GM18868 (cell line): ENCODE results near the gene ISG20L2.

ENCODE experiments used
- ATAC-seq: cut with Tn5 transposase; IDR thresholded peaks from one replicate; pipeline ENCODE4 v1.9.1; 2021; ENCODE audit warnings: mild to moderate bottlenecking, moderate library complexity; ENCODE audit not compliant: unreplicated experiment

The ISG20L2 gene

DNA sequence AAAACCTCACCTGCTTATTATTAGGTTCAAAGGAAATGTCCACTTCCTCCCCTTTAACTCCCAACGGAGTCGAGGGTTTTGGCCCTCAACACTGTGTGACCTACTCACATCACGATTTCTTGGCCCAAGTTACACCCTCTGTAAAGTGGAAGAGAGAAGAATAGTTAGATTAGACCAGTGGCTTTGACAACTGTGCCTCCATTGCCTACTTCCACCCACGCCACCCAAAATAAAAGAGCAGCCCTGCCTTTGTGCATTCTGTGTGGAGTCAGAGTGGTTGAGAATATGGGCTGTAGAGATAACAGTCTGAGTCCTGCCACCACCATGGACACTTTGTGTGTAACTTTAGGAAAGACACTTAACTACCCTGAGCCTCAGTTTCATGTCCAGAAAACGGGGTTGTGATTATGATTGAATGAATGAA lies 27.0 kb upstream of the ISG20L2 start:
- ATAC-seq = no peak

DNA sequence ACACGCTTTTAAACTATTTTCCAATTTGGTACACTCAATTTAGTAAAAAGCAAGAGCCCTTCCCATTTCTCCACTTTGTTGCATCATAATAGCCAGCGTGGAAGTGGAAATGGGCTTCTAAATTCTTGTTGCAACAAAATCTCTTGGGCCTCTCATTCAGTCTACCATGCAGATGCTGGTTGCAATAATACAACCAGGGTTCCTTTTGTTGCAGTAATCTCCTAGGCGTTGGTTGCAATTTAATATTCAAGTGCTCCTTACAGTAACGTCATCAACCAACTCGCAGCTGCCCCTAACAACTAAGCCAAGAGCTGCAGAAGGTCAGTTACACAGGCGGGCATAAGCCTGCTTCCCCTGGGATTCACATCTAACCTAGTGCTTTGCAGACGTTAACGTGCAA lies 25.7 kb upstream of the ISG20L2 start:
- no peak for ATAC-seq

DNA sequence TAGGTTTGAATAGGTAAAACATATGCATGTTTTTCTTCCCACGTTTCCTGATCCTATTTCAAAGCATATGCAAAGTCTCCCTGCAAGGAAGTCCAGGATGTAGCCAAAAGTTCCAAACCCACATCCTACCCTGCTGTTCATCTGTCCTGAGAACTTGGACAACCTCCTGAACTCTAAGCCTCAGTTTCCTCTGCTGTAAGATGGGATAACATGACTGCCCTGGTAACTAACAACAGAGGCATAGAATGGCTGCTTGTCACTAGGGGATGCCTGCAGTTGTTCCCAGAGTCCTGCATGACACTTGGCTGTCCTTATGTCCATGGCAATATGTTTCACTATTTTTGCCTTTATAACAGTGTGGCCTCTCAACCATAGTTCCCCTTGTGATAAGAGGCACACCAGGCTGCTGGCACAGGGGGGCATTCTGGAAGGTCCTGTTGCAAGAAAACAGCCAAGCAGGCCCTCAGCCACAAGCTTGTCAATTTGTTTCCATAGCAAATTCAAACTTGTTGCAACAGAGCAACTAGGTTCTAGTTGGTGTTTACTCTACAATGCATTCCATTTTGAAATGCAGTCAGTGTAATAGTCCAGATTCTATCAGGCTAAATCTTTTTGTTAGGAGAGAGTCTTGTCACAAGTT lies 24.4 kb upstream of the ISG20L2 start:
- ATAC-seq = no peak

DNA sequence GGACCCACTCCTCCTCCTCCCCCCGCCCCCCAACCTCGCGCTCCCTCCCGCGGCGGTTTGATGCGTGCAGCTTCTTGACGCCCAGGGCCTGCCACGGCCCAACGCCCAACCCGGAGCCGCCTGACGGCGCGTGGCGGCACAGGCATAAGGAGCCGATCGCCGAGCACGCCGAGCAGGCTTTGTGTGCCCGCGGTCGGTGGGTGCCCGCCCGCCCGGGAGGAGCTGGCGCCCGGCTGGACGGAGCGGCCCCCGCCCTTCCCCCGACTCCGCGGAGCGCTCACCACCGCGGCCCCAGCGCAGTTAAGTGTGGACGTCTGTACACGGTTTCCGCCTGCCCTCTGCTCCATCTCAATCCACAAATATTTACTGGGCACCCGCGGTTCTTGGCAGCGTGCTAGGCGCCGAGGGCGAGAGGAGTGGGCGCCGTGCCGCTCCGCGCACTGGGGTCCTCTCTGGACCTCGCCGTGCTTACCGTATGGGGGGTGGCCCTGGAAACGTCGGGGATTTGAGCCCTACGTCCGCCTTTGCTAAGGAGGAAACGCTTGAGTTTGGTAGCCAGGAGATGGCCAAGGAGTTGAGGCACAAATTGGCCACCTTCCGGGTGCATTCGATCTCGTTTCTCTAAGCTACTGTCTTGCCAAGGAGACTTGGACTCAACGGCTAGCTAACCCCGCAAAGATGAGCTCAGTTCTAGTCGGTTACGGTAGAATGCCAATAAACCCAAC lies 23.4 kb upstream of the ISG20L2 start:
- ATAC-seq = peak; percentile 72

DNA sequence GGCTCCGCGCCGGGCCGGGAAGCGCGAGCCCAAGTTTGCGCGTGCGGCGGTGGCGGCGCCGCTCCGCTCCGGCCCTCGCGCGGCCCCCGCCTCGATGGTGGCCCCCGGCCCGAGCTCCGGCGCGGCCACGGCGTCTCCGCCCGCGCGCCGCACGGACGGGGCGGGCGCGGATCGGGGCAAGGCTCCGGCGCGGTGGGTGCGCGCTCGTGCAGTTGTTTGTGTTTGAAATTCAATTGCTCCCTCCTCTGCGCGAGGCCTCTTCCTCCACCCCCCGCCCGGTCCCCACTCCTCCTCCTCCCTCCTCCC lies 22.8 kb upstream of the ISG20L2 start, which contains the start of gene HDGF:
HDGF (minus strand) TSS at position 225 of the 306 bp plus-strand sequence. CDS start 246 bp downstream, outside the sequence.
- ATAC-seq = no peak

DNA sequence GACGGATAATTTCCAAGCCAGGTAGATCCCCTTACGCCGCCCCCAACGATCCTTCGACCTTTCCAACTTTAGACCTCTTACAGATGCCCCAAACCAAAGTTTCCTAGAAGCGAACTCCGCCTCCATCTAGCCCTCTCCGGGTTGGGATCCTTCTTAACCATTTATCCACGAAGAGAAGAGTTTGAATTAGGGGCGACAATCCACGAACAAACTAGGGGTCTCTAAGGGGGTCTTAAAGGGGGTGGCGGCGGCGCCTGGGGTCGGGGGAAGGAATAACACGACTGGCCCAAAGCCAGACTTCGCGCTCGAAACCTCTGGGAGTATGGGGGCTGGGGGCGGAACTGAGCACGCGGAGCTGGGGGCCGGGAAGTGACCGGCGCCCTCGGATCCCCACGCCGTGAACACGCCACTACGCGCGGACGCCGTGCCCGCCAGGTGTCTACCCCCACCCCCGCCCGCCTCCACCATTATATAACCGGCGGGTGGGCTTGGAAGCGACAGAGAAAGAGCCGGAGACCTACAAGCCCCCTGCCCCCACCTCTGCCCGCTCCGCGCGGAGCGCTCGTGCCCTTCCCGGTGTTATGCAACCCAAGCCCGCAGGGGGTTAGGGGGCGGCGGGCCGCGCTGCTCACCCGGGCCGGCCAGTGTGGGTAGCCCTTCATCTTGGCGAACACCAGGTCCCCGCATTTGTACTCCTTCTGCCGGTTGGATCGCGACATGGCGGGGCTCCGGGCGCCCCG lies 22.3 kb upstream of the ISG20L2 start:
- ATAC-seq = peak; percentile 9

DNA sequence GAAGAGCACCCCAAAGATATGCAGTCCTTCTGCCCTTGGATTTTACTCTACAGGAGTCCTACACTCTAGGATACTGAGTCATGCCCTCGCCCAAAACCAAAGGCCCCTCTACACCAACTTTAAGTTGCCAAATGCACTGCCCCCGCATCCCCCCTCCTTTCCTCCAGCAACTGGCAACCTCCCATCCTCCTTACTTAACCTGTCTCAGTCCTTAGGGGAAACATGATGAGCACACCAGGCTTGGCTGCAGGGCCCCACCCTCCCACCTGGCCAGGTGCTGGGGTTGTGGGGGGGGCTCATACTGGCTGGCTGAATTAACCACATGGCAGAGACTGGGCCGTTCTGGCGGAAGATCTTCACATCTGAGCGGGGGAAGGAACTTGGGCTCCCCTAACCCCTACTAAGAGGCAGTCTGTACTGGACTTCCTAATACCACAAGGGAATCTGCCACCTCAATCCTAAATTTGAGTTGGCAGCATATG lies 21.7 kb upstream of the ISG20L2 start:
- no peak for ATAC-seq

DNA sequence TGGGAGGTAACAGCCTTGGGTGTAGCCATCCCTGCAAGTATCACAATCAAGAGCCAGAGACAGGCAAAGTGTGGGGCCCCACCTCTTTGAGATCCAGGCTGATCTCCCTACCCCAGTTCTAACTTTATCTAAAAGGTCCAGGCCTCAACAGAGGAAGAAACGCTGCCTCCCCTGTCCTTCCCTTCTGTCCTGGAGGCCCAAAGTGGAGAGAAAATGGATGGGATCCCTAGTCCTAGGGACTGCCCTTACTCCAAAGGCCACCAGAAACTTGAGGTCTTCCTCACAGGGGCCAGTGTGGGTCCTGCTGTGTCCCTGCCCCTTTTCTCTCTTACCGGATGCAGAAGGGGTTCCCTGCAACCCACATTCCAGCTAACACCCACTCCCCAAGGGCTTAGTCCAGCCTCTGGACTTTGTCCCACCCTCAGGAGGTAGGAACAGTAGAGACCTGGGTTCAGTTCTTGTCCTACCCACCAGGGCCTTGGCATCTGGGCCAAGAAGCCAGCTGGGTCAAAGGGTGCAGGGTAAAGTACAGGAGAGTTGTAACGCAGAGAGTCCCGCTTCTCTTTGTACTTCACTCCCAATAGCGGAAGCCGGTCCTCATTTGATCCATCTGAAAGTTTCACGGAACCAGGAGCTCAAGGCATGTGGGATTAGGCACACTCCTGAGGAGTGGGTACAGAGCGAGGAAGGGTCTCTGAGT lies 21.0 kb upstream of the ISG20L2 start:
- no peak for ATAC-seq

DNA sequence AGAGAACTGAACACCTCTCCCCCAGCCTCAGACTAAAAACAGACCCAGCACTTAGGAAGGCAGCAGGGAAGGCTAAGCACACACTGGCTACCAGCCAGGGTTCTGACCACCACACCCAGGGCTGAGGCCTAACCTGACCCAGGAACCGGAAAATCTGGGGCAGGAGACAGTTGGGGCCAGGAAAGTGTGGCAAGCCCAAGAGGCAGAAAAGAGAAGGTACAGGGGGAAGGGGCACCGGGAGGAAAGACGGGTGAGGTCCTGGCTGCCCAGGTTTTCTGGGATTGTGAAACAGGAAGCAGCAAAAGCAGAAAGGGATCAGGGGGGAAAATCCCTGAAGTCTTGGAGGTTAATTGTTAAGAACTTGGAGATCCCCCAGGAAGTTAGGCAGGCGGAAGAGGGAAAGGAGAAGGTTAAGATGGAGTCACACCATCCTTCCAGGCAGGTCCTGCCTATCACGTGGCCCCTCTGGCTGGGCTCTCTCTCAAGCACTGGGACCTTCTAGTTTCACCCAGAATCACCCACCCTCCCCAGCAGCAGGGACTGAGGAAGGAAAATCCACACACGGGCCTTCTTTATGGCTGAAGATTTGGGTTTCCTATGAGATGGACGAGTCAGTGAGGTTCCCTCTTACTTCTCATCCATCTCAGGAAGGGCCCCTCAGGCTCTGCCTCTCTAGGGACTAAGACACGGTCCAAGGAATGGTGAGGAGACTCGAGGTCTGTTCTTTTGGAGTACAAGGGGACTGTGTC lies 20.3 kb upstream of the ISG20L2 start:
- no peak for ATAC-seq

DNA sequence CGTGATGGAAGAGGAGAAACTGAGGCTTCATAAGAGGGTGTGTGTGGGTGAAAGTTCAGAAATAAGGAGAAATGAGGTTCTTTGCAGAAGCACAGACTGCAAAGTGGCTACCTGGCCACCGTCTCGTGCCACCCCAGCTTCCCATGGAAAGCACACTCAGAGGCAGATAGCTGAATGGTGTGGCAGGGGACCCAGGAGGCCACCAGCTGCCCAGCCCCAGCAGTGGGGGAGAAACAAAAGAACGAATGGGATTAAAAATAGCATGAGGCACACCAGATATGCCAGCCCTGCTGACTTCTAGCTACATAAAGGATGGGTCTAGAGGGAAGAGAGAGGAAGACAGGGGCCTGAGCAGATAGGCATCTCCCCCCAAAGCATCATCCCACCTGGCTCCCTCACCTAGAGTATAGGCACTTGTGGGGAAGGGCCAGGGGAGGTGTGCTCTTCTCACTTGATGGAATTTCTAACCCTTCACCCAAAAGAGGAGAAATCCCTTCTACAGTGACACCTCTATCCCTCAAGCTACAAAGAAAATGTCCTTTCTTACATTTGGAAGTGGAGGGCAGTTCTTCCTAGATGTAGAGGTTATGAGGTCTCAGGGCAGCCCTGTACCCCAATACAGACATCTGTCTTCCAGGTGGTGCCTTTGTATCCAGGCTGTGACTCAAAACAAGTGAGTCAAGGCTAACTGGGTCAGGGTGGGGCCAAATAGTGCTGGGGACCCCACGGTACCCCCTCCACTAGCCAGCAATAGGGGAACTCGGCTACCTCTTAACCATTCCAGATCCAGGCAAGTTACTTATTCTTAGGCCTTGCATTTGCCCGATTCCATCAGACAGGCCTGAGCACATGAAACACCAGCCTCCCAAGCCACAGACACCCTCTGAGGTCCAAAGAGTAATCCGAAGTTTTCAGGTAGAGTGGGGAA lies 19.4 kb upstream of the ISG20L2 start:
- no peak for ATAC-seq

DNA sequence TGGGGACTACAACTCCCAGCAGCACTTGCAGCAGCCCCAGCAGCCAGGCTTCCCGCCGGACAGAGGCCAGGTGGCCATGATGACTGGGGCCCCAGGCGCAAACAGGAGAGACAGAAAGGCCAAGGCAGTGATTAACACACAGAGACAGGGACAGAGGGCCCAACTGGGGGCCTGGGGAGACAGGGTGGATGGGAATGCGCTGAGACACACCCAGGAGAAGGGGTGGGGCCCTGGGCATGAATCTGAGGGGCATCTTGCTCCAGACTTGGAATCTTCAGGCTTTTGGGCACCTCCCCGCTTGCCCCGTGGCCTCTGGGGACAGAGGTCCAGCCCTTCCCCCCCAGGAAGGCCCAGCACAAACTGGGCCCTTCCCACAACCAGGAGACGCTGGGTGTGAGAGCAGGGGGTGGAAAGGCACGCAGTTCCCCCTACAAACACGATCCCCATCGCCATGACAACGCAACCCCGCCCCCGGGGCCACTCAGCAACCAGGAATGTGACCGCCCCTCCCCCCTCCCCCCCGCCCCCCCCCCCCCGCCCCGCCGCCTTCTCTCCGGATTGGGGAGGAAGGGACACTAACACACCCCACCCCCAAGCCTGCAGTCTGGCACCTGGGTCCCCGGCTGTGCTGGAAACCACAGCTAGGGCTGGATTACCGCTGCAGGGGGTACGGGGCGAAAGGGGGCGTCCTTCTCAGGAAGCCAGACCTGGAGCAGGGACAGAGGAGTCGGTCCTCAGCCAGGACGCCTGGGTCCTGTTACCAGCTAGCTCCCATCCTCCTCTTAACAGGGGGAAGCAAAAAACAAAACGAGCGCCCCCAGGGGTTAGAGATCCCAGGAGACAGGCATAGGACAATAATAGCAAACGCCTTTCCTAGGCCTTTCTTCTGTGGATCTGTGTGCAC lies 18.4 kb upstream of the ISG20L2 start:
- no peak for ATAC-seq

DNA sequence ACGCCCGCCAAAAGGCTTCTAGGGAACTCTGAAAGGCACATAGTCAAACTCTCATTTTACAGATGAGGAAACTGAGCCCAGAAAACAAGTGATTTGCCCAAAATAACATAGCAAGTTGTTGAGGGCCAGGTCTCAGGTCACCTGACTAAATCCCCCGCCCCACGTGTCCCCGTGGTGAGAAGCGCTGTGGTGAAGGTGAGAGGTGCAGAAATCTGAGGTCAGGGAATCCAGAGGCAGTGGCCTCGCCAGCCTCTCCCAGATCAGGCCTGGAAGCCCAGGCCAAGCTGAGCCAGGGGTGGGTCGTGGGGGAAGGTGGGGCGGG lies 17.8 kb upstream of the ISG20L2 start:
- no peak for ATAC-seq

DNA sequence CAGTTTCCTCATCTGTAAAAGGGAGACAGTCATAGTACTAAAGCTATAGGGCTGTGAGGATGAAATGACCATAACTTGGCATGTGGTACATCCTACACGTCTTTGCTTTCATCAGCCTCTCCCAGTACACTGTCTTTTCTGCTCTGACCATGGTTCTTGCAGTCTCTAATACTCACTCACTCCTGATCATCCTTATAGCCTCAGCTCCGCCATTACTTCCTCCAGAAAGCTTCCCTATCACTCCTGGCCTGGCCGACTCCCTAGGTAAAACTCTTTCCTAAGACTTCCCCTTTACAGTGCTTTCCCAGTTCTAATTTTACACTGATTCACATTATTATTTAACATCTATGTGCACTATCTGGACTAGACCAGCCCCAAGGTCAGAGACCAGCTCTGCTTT lies 17.3 kb upstream of the ISG20L2 start:
- no peak for ATAC-seq

DNA sequence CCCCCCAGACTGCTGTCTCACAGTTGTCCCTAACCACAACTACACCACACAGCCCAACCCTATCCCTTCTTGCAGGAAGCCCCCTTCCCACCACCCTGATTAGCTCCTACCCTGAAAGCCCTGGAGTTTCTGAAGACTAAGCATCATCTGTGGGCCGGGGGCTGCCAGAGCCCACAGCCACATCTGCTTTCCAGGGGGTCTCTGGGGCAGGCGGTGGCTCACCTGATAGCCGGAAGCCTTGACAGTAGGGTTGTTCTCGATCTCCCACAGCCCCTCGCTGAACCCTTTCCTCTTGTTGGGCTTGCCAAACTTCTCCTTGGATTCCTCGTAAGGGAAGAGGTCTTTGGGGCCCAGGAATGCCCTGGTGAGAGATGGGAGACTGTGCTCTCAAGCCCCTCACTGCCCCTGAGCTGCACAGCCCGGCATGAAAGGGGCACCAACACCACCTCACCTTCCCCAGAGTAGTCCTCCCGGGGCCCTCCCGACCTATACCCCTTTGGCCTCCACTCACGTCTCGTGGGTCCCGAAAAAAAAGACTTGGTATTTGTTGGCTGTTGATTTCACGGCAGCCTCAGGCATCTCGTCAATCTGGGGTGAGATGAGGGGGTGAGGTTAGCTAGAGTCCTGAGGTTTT lies 16.3 kb upstream of the ISG20L2 start:
- no peak for ATAC-seq

DNA sequence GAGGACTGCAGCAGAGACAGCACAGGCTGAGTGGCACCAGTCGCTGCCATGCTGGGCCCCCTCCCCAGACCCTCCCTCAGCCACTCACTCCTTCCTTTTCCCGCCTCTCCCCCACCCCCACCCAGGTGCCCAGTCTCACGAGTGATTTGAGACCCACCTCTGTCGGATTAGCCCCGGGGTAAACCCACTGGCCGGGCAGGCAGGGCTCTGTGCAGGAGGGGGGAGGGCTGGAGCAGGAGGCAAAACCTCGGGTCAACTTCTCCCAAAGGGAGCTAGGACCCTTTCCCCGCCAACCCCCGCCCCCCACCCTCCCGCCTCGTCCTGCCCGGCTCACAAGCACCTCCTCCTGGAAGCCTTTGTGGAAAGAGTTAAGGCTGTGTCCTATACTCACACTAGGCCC lies 15.8 kb upstream of the ISG20L2 start:
- no peak for ATAC-seq

DNA sequence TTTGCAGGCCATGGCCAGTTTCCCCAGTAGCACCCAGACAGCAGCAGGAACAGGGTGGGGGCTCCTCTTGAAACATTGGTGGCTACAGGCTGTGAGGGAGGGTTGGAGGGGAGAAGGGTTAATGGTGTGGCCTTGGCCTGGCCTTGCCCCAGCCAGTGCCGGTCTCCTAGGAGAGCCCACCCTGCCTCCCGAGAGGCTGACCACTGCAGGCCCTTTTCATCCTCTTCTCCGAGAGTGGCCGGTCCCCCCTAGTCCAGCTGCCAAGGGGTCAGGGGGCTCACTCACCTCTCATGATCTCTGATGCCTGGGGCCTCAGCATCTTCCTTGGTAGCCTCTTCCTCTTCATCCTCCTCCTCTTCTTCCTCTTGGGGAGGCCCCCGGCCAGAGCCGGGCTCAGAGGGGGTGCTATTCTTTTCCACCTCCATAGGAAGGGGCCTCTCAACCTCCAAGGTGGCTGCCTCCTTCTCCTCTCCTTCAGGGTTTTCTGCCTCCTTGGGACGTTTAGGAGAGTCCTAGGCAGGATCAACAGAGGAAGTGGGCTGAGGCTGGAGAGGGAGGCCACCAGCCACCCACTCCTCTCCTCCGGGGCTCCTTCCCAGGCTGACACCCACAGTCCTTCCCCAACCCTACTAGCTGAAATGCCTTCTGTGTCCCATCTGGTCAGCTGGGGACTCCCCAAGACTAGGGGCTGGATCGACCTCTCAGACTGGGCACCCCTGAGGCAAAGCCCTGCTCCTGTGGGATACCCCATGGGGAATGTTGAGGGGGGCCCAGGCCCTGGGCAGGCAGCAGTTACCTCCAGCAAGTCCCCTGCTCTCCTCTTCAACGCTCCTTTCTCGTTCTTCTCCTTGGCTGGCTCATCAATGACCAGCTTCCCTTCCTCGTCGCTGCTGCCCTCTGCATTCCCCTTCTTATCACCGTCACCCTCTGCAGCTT lies 15.1 kb upstream of the ISG20L2 start:
- no peak for ATAC-seq

DNA sequence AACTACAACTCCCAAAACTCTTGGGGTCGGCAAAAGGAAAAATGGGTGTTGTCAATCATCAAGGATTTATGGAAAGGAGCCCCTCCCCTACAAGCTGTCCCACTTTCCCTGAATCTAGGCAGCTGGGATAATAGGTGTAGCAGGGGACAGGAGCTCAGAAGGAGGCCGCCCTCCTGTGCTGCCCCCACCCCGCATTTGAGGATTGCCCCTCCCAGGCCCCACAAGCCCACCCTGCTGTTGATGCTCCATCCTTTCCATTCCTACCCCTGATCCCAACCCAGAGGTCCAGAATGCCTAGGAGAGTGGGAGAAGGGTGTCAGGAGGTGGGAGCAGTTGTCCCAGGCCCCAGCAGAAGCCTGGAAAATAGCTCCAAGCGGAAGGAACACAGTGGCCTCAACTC lies 14.2 kb upstream of the ISG20L2 start:
- ATAC-seq = no peak
